ENCODE measurements around the gene LHX4.

- no peak for TF ChIP-seq YY1 (IDR thresholded peaks at IDR 0.05; ENCODE audit: insufficient read depth, insufficient read length)
- no peak for TF ChIP-seq ZNF274 (IDR thresholded peaks at IDR 0.05; ENCODE audit: low read depth, low read length)
Observed at GRCh38 chr1:180239145-180240096, 9.4 kb downstream of the LHX4 start.

All from NT2/D1 (cell line).